Measurements from ENCODE around the gene PAPLN.

PAPLN gene

GRCh38 chr14:73231981-73232851, 5.1 kb upstream of the PAPLN start:
- TF ChIP-seq POU6F1 (CRISPR knock-in tag; IDR thresholded peaks at IDR 0.05; ENCODE audit: borderline replicate concordance, low read depth) (no peak), CREB5 (CRISPR knock-in tag; IDR thresholded peaks at IDR 0.05; ENCODE audit: low read depth) (no peak), OSR1 (CRISPR knock-in tag; IDR thresholded peaks at IDR 0.05) (no peak), ZFP3 (CRISPR knock-in tag; IDR thresholded peaks at IDR 0.05) (no peak), TCF4 (CRISPR knock-in tag; IDR thresholded peaks at IDR 0.05; ENCODE audit: borderline replicate concordance) (no peak), ISL1 (CRISPR knock-in tag; IDR thresholded peaks at IDR 0.05) (no peak), ZNF8 (CRISPR knock-in tag; IDR thresholded peaks at IDR 0.05) (no peak), ZFP30 (CRISPR knock-in tag; IDR thresholded peaks at IDR 0.05) (no peak)
- peak; percentile 27 for ATAC-seq

DNA sequence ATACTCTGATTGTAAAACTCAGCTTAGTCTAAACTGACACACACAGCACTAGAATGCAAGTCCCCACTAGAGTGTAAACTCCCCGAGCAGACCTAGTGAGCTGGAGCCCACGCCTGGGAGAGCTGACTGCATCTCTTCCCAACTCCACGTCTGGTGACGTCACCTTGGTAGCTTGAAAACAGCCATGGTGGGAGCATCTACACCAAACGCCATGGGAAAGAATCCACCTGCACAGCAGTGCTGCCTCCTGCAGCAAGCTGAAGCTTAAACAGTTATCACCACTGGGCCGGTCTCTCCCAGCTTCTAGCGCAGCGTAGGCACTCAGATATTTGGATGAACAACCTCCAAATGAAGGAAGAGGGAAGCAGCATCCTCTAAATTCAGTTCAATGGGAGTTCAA, 4.3 kb upstream of the PAPLN start:
- ATAC-seq = no peak
- TF ChIP-seq GLIS3 (CRISPR knock-in tag; IDR thresholded peaks at IDR 0.05) = no peak
- TF ChIP-seq TOX (CRISPR knock-in tag; IDR thresholded peaks at IDR 0.05; ENCODE audit: borderline replicate concordance) = no peak
- no peak for TF ChIP-seq ZFP30 (CRISPR knock-in tag; IDR thresholded peaks at IDR 0.05)
- no peak for TF ChIP-seq TSHZ2 (CRISPR knock-in tag; IDR thresholded peaks at IDR 0.05)
- TF ChIP-seq PPARA (CRISPR knock-in tag; IDR thresholded peaks at IDR 0.05; ENCODE audit: borderline replicate concordance) = no peak
- no peak for TF ChIP-seq ZNF565 (CRISPR knock-in tag; conservative IDR thresholded peaks at IDR 0.05; ENCODE audit: low read depth)
- TF ChIP-seq POU6F1 (CRISPR knock-in tag; IDR thresholded peaks at IDR 0.05; ENCODE audit: borderline replicate concordance, low read depth) = no peak
- TF ChIP-seq RARB (CRISPR knock-in tag; IDR thresholded peaks at IDR 0.05) = no peak
- TF ChIP-seq ISL1 (CRISPR knock-in tag; IDR thresholded peaks at IDR 0.05) = no peak
- TF ChIP-seq, protein P1, sequence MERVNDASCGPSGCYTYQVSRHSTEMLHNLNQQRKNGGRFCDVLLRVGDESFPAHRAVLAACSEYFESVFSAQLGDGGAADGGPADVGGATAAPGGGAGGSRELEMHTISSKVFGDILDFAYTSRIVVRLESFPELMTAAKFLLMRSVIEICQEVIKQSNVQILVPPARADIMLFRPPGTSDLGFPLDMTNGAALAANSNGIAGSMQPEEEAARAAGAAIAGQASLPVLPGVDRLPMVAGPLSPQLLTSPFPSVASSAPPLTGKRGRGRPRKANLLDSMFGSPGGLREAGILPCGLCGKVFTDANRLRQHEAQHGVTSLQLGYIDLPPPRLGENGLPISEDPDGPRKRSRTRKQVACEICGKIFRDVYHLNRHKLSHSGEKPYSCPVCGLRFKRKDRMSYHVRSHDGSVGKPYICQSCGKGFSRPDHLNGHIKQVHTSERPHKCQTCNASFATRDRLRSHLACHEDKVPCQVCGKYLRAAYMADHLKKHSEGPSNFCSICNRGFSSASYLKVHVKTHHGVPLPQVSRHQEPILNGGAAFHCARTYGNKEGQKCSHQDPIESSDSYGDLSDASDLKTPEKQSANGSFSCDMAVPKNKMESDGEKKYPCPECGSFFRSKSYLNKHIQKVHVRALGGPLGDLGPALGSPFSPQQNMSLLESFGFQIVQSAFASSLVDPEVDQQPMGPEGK (CRISPR knock-in tag; IDR thresholded peaks at IDR 0.05; ENCODE audit: borderline replicate concordance) = no peak
- no peak for TF ChIP-seq CSDC2 (CRISPR knock-in tag; IDR thresholded peaks at IDR 0.05)
- no peak for TF ChIP-seq ZFP3 (CRISPR knock-in tag; IDR thresholded peaks at IDR 0.05)
- TF ChIP-seq SNAI2 (CRISPR knock-in tag; IDR thresholded peaks at IDR 0.05) = no peak

DNA sequence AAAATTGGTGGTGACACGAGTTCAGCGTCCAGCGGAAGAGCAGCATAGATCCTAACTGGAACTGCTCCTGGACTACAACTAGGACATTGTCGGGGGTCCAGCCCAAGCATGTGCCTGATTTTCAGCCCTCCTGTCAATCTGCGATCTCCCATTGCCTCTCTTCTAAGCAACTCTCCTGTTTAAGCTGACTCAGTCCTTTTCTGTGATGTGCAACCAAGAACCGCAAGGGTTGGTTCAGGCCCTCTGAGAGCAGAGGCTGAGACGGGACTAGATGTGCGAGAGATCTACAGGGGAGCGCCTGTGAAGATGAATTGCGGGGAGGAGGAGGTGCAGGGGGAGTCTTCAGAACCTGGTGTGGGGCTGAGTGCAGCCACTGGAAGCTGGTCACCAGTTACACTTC, 3.7 kb upstream of the PAPLN start:
- TF ChIP-seq CSDC2 (CRISPR knock-in tag; IDR thresholded peaks at IDR 0.05) (no peak), GLIS3 (CRISPR knock-in tag; IDR thresholded peaks at IDR 0.05) (no peak), TCF4 (CRISPR knock-in tag; IDR thresholded peaks at IDR 0.05; ENCODE audit: borderline replicate concordance) (no peak), RARB (CRISPR knock-in tag; IDR thresholded peaks at IDR 0.05) (no peak), ZFP3 (CRISPR knock-in tag; IDR thresholded peaks at IDR 0.05) (no peak), PPARA (CRISPR knock-in tag; IDR thresholded peaks at IDR 0.05; ENCODE audit: borderline replicate concordance) (no peak), TSHZ2 (CRISPR knock-in tag; IDR thresholded peaks at IDR 0.05) (no peak), ISL1 (CRISPR knock-in tag; IDR thresholded peaks at IDR 0.05) (no peak)
- TF ChIP-seq, protein P2, sequence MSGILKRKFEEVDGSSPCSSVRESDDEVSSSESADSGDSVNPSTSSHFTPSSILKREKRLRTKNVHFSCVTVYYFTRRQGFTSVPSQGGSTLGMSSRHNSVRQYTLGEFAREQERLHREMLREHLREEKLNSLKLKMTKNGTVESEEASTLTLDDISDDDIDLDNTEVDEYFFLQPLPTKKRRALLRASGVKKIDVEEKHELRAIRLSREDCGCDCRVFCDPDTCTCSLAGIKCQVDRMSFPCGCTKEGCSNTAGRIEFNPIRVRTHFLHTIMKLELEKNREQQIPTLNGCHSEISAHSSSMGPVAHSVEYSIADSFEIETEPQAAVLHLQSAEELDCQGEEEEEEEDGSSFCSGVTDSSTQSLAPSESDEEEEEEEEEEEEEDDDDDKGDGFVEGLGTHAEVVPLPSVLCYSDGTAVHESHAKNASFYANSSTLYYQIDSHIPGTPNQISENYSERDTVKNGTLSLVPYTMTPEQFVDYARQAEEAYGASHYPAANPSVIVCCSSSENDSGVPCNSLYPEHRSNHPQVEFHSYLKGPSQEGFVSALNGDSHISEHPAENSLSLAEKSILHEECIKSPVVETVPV (CRISPR knock-in tag; IDR thresholded peaks at IDR 0.05) = no peak
- TF ChIP-seq, protein P1 (CRISPR knock-in tag; IDR thresholded peaks at IDR 0.05; ENCODE audit: borderline replicate concordance) = no peak
- ATAC-seq = no peak

Measured in SK-N-SH treated with all-trans-retinoic acid at 6 μM for 48 hours (cell line).